D341Med (cell line): Measurements from ENCODE around the gene ROBO2.

Experiments used
- DNase-seq: peaks from one replicate; pipeline ENCODE4 v3.0.0; 2012; ENCODE audit warnings: low spot score

Gene ROBO2

DNA sequence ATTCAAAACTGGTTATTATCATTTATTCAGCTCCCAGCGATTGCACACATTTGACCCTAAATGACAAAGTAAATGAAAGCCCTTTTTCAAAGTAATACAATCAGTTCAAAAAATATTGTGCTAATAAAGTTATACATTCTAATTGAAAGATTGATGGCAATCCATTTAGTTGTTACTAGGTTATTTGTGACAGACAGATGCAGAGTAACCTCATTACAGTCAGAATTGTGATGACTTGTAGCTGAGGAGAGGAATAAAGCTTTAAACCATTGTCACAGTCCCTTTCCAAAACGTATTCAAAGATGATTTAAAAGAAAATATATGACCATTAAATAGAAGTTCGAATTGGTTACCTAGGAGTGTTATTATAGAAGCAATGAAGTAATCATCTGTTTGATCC is 86.1 kb downstream of the ROBO2 start:
- no peak for DNase-seq

DNA sequence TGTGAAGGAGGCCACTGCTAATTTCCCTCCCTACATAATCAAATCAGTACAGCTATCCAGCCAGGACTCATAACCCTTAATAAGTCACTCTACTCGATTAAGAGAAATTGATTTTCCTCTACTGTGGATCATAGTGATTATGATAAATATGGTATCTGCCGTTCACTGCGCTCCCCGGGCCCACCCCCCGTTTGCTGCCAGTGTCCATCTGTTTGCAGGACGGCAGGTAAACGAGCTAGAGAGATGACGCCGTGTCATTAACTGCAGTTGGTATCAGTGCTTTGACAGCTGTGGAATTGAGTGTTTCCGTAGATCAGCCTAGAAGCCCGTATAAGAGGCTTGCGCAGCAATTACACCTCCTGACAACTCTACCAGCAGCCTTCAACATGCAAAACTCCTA is 94.9 kb downstream of the ROBO2 start:
- no peak for DNase-seq

DNA sequence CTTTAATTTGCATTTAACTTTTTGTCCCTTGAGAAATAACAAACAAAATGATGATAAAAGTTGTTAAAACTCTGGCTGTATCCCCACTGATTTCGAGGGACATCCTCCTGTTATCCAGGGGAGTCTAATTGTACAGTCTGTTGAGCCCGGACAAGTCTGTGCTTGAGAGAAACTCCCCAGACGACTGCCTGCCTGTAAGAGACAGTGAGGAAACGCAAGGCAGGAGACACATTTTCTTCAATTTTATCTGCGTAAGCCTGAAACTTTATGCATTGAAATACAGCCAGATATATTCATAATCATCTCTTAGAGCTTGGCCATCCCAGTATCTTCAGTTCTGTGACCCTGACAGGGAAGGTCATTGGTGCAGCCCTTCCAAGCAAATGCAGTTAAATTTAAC is 97.7 kb downstream of the ROBO2 start:
- no peak for DNase-seq

DNA sequence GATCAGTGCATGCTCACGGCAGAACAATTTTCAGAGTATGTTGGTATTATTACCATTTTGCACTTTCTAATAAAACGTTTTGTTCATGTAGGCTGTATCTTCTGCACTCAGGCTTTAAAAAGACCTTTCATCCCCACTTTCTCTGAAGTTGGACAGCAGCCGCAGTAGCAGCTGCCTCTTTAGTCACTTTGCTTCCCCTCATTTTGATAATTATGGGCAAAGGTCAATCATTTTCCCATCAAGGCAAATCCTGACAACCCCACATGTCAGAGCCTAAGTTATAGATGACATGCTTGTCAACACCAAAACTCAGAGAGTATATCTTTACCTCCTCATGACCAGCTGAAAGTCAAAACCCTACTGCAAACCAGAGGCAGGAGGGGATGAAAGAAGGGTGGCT is 99.7 kb downstream of the ROBO2 start:
- no peak for DNase-seq

DNA sequence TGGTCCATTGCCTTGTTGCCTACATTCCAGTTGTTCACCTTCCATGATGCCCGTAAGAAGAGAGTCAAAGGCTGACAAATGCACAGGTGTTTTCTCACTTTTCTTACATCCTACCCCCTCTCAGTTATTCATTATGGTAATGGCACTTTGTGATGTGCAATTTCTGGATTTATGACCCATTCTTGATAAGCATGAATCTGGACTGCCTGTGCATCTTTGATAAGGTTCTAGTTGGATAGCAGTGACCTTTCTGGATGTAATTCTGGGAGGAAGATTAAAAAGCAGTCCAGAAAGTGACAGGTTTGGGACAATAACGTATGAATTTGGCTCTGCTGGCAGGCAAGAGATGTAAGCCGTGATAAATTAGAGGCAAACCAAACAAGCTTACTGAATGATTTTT is 101.5 kb downstream of the ROBO2 start:
- no peak for DNase-seq

DNA sequence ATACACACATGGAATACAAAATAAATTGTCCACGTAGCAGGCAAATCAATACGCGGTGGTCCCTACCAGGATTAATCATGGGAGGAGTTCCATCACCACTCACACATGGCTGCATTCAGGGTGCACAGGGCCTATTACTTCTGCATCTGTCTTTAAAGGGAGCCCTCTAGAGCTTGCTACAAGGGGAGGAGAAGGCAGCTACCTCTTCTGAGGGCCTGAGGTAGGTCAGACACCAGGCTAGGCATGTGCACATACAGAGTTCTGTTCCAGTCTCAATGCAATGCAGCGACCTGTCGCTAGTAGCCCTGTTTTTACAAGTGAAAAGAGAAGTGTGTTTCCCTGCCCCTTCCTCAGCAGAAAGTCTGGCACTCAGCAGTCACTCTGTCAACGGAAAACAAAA is 102.7 kb downstream of the ROBO2 start:
- no peak for DNase-seq

DNA sequence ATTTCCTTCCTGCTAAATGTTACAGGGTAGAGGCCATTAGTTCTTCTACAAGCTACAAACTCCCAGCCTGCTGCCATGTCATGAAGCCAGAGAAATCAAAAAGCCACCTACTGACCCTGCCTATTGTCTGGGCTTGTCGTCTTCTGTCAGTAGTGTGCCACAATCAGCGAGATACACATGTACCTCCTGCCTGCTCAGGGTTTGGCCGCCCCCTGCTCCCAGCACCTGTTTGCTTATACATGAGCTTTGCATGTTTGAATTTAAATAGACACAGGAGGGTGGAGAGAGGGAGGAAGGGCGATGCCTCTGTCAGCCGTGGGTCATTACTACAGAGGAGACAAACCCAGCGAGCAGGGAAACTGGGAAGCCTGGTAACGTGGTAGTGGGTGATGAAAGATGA is 106.1 kb downstream of the ROBO2 start:
- no peak for DNase-seq

DNA sequence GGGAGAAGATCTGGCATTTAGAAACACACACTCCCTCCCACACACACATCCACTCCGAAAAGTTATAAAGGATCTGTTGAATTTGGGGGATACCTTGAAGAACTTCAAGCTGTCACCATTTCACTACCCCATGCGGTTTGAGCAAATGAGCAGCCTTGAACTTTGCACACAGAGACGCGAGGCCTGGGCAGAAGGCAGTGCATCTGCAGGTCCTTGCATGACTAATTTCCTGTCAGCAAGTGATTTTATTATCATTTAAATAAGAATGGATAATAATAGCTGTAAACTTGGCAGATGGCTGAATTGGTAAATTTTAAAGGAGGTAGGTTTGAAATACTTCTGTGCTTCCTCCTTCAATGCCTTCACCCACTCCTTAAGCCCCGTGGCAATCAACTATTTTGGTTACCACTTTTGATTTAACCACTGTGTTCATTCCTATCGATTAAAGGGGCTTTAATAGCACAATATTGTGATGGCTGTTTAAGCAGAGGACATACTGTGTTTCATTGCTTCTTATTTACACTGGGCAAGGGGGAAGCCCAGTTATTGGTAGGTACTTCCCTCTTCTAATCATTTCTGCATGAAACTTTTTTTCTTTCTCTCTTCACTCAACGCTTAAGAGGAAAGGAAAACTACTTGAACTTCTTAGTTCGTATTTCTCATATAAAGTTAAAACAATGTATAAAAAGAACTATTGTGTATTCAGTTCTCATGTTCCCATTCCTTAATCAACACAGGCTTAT is 108.1 kb downstream of the ROBO2 start:
- DNase-seq = no peak

DNA sequence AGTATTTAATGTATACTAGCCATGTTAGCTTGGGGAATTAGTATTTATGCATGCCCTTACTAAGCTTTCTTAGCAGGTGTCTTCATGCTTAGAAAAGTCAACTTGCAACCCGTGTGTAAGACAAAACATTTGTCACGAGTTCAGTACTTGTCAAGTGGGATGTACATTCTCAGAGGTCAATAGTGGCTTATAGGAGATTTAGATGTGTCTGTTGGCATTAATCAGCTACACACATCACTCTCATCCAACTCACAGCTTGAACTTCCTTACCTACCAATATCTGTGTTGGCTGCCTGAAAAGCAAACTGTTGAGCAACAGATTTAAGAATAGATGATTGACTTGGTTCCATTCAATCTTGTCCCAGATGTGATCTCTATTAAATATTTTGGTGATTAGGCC is 109.5 kb downstream of the ROBO2 start:
- no peak for DNase-seq

DNA sequence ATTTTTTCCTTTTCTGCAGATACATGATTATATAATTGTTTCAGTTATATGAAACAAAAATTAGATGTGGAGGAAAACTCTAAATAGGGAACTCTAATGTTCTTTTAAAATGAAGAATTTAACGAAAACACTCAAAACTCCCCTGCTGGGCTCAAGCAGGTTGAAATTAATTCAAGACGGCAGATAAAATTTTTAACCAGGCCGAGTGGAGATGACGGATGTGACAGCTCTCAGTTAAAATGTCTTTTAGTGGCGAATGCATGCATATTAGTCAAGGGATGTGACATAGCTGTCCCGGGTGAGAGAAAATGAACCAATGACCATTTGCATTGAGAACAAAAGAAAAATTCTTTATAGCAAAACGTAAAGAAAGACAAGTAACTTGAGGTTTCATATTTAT is 110.1 kb downstream of the ROBO2 start:
- DNase-seq = no peak

DNA sequence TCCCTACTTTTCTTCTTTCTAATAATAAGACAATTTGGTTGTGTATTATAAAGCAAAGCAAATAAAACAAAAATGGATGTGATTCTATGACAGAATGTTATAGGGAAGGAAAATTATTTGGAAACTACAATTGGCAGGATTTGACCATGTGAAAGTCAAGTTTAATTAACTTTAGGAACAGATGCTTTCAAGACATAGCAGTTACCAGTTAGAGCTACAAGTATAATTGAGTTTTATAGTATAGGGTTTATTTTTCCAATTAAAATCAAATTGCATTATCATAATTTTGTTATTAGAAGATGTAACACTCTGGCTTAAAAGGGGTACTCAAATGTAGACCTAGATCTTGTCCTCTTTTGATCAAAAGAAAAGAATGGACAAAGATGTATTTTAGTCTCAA is 110.9 kb downstream of the ROBO2 start:
- no peak for DNase-seq

DNA sequence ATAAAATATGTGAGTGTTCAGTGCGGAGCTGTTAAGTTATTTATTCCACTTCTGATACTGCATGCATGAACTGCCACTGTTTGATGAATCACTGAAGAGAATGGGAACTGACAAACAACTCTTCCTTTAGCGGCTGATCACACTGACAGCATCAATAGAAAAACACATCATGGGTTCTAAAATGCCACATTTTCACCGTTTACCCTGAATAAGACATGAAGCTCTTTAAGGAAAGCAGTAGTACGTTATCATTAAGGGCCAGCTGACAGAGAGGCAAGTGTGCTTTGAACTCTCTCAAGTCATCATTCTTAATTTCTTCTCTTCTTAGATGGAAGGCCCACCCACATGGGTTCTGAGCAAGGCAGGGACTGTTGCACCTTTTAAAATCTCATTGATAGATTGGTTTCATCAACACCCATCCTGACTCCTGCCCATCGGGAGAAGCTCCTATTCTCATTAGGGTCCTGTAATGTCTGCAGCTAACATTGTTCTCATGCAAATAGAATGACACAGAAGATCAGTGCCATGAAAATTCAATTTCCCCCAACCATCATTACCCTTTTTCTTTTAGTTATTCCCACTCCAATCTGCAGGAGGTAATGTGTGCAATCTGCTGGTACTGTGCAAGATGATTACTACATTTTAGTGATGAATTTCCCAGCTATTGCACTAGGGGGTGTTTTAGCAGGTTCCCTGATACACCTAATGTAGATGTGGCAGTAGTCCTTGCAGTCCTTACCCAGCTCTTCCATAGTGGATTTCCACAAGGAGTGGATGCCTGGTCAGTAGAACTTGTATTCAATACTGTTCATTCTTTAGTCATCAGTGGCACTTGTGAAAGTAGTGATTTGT is 119.1 kb downstream of the ROBO2 start:
- DNase-seq = peak; percentile 30

DNA sequence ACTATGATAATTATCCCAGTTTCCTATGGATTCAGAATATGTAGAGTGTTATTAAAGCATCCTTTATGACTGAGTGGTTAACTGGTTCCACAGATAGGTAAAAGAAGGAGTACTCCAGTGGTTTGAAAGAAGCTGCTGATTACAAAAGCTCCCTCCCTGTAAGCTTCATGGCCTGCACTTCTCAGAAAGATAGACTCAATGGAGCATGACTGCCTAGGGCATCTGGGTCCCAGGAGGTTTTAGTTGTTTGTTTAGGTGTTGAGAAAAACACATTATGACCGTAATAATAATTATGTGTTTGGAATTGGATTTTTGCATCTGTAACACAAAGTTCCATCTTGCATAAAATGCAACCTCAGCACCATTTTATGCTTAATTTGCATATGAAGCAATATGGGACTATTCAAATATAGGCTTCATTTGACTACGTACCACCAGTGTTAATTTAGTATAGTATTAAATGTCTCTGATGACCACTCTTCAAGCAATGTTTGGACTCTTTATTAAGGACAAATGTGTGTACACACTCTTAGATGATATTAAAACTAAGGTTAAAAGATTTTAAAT is 121.1 kb downstream of the ROBO2 start:
- DNase-seq = no peak

DNA sequence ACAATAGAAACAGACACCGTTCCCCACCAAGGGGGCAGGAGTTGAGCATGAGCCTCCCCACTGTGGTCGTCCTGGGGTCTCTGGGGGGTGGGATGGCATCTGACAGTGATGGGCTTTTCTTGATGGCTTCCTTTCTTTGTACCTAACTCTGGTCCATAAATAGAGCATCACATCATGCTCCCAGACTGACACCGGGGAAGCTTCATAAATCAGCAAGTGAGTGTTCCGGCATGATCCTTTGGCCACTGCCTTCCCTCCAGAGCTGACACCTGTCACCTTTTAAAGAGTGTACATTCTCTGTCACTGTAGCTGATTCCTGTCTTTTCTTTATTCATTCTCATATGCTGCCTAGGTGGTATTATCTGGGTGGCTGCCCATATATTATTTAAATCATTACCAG is 129.9 kb downstream of the ROBO2 start:
- no peak for DNase-seq

DNA sequence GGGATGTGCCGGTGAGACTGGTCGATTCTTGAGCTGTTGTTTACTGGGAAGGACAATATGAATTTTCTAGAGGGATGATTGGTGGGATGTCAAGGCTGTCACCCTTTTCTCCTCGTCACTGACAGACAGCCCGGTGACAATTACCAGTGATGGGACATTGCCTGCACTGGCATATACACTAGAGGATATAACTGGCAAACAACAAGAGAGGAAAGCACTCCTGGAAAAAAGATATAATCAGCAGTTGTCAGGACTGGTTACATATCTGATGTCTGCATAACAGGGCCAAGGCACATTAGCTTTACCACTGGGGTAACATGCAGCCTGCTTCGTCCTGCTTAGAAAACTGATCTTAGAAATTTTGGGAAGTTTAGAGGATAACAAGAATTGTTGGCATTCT is 131.1 kb downstream of the ROBO2 start:
- no peak for DNase-seq

DNA sequence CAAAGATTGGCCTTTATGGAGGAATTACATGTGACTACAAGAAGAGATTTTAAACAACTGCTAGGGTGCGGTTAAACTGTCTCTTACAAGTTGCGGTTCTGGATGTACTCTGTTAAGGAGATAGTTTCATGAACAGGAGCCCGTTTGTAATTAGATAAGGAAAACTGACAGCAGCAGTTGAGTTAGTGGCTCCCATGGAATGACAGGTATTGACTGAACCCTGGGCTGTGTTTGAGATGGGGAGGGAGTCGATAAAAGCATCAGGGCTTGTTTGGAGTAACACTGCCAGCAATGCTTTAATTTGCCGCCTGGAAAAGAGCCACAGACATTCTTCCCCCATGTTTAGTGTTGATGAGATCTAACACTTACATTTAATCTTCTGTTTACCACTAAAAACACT is 139.9 kb downstream of the ROBO2 start:
- no peak for DNase-seq

DNA sequence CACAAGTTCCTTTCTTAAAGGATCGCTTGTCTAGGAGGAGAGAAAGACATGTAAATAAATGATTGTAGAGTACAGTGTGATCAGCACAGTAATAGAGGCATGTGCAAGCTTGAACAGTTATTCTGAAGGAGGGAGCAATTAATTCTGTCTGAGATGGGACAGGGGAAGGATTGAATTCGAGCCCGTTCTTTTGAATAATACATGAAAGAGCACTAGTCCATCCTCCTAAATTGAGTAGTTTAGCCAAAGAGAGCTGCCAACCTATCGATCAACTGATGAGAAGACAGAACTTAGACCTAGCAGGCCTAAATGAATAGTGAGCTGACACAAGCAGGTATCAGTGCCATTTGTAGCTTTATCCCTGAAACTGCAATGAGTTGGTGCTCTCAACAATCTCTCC is 142.4 kb downstream of the ROBO2 start:
- no peak for DNase-seq

DNA sequence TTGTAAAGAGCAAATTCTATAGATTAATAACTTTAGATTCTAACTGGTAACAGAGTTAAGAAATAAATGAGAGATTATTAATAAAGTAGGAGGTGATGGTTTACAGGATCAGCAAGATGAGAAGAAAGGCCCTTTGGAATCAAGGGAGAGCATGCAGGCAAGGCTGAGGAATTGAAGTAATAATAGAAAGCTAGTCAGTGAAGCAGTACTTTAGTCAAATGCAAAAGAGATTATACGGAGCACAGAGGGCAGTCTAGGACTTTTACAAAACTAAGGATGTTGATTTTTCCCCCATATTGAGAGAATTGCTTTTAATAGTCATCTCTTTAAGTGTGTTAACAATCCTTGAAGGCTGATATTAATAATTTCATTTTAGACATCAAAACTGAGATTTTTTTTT is 146.4 kb downstream of the ROBO2 start:
- no peak for DNase-seq

DNA sequence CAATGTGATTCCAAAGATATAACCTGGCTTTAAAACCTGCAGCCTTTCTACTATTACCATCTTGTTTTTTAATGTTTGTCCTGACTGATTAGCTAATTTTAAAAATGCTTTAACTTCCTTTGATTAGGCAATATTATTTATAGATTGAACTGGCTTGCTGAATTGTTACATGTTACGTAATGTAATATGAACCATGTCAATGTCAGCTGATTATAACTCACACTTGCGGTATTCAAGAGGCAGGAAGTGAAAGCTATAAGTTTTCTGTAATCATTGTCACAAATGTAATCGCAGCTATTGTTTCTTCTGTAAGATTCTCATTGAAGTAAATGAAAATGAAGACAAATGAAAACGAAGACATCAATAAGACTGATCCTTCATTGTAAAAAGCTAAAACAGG is 146.8 kb downstream of the ROBO2 start:
- DNase-seq = no peak

DNA sequence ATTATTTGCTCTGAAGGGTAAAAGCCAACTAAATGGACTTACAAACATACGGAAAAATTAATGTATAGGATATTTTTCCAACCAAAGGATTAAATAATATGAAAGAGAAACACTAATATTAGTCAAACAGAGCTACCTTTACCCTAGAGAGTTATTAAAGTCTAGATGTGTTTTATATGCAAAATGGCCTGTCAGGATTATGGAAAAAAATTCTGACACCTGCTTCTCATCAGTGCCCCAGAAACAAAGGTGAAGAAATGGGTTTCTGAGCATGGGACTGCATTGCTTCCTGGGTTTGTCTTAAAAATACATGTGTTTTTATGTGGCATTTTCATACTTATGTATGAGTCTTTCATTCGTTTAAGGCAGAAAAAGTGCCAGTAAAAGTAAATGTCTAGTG is 148.3 kb downstream of the ROBO2 start:
- no peak for DNase-seq

DNA sequence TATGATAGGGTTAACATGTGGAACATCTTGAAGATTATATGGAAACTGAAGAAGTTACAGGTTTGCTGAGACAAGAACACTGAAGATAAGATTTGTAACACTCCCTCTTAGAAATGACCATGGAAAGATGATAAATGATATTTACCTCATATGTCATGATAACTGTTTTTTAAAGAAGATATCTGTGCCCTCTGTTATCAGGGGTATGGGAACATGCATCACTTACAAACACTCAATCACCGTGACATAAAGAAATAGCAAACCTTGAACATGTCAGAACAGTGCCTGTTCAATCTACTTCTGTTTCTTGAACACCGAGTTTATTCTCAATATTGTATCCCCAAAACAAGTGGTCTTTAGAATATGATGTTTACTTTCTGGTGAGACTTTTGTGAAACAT is 149.4 kb downstream of the ROBO2 start:
- DNase-seq = no peak

DNA sequence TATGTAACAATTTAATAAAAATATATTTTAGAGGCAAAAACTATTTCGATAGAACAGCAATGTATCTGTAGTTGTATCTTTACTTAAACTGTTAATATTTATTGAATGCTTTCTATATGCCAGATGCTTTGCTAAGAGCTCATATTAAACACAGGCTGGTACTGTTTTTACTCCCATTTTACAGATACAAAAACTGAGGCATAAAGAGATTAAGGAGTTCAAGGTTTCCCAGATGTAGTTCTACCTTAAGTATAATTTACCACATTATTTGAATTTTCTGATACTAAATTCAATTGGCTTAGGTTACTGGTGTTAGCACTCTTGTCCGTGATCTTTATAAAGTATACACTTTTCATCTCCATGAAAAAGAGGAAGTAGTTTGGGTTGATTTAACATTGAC is 149.8 kb downstream of the ROBO2 start:
- DNase-seq = no peak

DNA sequence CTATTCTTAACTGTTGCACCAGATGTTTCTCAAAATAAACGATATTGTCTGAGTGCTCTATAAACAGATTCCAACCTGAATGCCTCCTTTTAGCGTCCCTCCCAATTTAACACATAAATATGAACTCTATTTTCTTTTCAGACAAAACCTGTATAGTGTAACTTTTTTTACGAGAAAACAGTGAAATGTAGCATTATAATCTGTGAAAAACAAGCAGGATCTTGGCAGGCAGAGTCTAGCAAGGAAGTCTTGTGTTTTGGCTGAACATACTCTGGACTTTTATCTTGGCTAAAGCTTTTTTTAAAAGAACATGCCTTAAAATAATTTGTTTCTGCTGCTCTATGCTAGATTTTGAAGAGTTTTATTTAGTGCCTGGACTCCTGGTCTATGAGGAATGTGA is 150.5 kb downstream of the ROBO2 start:
- DNase-seq = no peak
